Heart right ventricle (tissue), 16 donors: ENCODE data around the gene KATNAL1. TPM values are rescaled to one million over a fixed set of nuclear protein-coding genes. Genes with fewer than 3 reads are reported as not detected.
A peak's percentile ranks its signal among the peaks of the same experiment; 100 is the strongest.
"Not testable (repeated sequence)": the region's sequence is repeated elsewhere in the genome, so short reads cannot be mapped to it uniquely, and the experiment has no call there.

Experiments
- ATAC-seq, 8 donors: fragments of 200-7000 bp; cut with Tn5 transposase; one replicate each; pipeline ENCODE4 v1.9.1; 2020; ENCODE audit warnings: mild to moderate bottlenecking in 8 of 8, moderate library complexity in 8 of 8, moderate number of reproducible peaks in 1 of 8
- DNase-seq, 2 donors: peaks; one replicate each; pipeline ENCODE4 v3.0.0-alpha.2; 2020
- H3K27ac ChIP-seq, 10 donors: fragments of 200-600 bp; sonication (generic) in 2 of 10; one replicate each; pipeline versions ENCODE4 v1.5.0 to v1.8.0; 2020 to 2022; ENCODE audit warnings: mild to moderate bottlenecking in 3 of 10
- H3K27me3 ChIP-seq, 7 donors: fragments of 200-600 bp; one replicate each; pipeline ENCODE4 v1.8.0; 2021 to 2022; ENCODE audit warnings: mild to moderate bottlenecking in 2 of 7
- H3K36me3 ChIP-seq, 9 donors: fragments of 200-600 bp; sonication (generic) in 1 of 9; one replicate each; pipeline versions ENCODE4 v1.5.0 to v1.8.0; 2020 to 2022; ENCODE audit warnings: mild to moderate bottlenecking in 2 of 9
- H3K4me1 ChIP-seq, 9 donors: fragments of 200-600 bp; sonication (generic) in 1 of 9; one replicate each; pipeline versions ENCODE4 v1.5.0 to v1.8.0; 2020 to 2022; ENCODE audit warnings: mild to moderate bottlenecking in 4 of 9
- H3K4me3 ChIP-seq, 10 donors: fragments of 200-600 bp; sonication (generic) in 2 of 10; one replicate each; pipeline versions ENCODE4 v1.5.0 to v1.8.0; 2020 to 2022; ENCODE audit warnings: mild to moderate bottlenecking in 7 of 10, moderate library complexity in 2 of 10
- H3K9me3 ChIP-seq, 11 donors: fragments of 200-600 bp in 10 of 11; sonication (generic) in 2 of 11; one replicate each; pipeline versions ENCODE4 v1.5.0 to v1.8.0; 2013 to 2022; ENCODE audit warnings: mild to moderate bottlenecking in 2 of 11, control low read depth in 1 of 11, moderate library complexity in 1 of 11
- WGBS, 2 donors: extraction: QIAGEN DNeasy Blood & Tissue Kit; methylation state at CpG; one replicate each; pipeline ENCODE4 v1.1.7; 2013; ENCODE audit warnings: inconsistent platforms in 1 of 2; 5-methylcytosine and 5-hydroxymethylcytosine counted together
- intact Hi-C, 10 donors: fragments of 100-400 bp; cut with DNase I; formaldehyde crosslinking; loops; one replicate each; pipeline versions ENCODE4 v1.11.1 to v1.14.2; 2022
- polyA plus RNA-seq, 2 donors: library from polyadenylated mRNA; stranded (reverse); fragments of 200-250 nt; gene quantifications; one replicate each; pipeline ENCODE4 v1.2.3, GENCODE V29; 2013
- total RNA-seq, 10 donors: library from RNA; stranded (reverse); fragmentation: NEBNext Ultra II Directional in 3 of 10; extraction: Animal tissue kit (Norgen Biotek cat#: 25700) in 3 of 10; gene quantifications; one replicate each; pipeline versions ENCODE4 v1.2.1 to v1.2.4, GENCODE V29; 2021 to 2023
- TF ChIP-seq, protein P1 (sequence below), 9 donors: fragments of 200-600 bp; sonication (generic) in 2 of 9; IDR thresholded peaks; one replicate each; pipeline versions ENCODE4 v1.5.0 to v1.8.0; 2021 to 2022; ENCODE audit warnings: antibody characterized with exemption in 9 of 9, mild to moderate bottlenecking in 5 of 9, moderate library complexity in 1 of 9
- donor health status: Arrhythmogenic right ventricular cardiomyopathy.
- donor health status: ischemic (EF 13 %, LVEDD 7.1; RV severe dilation, severe dysfunction).
- donor health status: healthy with polysubstance abuse.
- donor health status: DM: no; HTN: yes; CAD: no.
- donor health status: DM: no; HTN: no; CAD: no.
- donor health status: ischemic (EF 25% LVEDD 6.9; RV normal size, moderate dysfunction).
- donor health status: ischemic (EF 25% LVEDD 5.7; RV mildly dilated, moderate dysfunction).
- donor health status: healthy.
- donor health status: DM: yes; HTN: yes; CAD: no.
- donor health status: Ischemic cardiomyopathy.
- donor health status: ischemic (EF 35%, LVEDD 5.7; RV mildly dilated, moderate dysfunction).
- donor health status: nonischemic (EF 11% LVEDD 7.7; RV severe dilation, severe dysfunction).
- donor health status: DM: yes; HTN: yes; CAD: no.
- donor health status: PGD.
- donor health status: ischemic (EF 29% LVEDD 5.4; RV normal size, mild dysfunction).
- donor health status: nonischemic (EF 23%, LVEDD 6.1; RV moderate dilation, normal function).

KATNAL1 gene
- total and polyA plus RNA-seq, 12 donors = 5.1 to 61.9 (median 51.9) TPM

DNA sequence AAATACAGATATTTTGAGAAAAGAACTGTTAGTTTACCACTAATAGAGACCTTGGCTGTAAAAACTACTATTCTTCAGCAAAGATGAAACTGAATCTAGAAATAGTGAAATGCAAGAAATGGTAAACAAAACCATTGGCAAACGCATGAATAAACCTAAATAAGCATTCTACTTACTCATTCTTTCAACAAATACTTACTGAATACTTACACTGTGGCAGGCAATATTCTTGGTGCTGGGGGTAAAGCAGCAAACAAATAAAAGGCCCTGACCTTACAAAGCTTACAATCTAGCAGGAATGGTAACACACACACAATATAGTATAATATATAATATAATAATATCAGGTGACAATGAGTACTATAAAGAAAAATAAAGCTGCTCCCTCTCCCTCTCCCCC is 38.7 kb downstream of the KATNAL1 start:
- H3K27me3 ChIP-seq = no peaks in the 10 kb centered on the region
- no peak for ATAC-seq
- H3K4me3 ChIP-seq = no peak overlapping the region
- DNase-seq = no peak
- WGBS, 2 donors = 70 to 83% methylated on average over 1 of the region's 1 CpG
- H3K9me3 ChIP-seq = no peaks in the 10 kb centered on the region
- peaks cover 0 to 4% (median 0%) of the 10 kb centered on the region in 9 donors for H3K36me3 ChIP-seq
- TF ChIP-seq, protein P1, sequence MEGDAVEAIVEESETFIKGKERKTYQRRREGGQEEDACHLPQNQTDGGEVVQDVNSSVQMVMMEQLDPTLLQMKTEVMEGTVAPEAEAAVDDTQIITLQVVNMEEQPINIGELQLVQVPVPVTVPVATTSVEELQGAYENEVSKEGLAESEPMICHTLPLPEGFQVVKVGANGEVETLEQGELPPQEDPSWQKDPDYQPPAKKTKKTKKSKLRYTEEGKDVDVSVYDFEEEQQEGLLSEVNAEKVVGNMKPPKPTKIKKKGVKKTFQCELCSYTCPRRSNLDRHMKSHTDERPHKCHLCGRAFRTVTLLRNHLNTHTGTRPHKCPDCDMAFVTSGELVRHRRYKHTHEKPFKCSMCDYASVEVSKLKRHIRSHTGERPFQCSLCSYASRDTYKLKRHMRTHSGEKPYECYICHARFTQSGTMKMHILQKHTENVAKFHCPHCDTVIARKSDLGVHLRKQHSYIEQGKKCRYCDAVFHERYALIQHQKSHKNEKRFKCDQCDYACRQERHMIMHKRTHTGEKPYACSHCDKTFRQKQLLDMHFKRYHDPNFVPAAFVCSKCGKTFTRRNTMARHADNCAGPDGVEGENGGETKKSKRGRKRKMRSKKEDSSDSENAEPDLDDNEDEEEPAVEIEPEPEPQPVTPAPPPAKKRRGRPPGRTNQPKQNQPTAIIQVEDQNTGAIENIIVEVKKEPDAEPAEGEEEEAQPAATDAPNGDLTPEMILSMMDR (IDR thresholded peaks at IDR 0.05) = no peak
- no peak overlapping the region for H3K27ac ChIP-seq
- H3K4me1 ChIP-seq = peaks cover 0 to 8% (median 0%) of the 10 kb centered on the region in 9 donors
- intact Hi-C loops = no loop called here

DNA sequence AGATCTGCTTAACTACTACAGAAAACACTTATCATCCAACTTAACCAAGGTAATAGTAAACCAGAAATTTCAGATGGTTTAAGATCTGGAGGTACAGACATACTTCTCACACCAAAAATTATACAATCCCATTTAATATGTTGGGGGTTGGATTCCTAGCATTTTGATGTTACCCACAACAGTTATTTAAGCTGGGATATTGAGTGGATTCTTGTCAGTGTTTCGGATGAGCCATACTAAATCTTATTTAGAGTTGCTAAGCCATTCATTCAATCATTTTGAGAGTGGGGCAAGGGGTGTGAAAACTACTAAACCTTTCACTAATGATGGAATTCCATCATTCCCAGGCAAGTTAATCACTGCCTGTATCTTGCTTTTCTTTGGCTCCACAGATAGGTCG is 40.6 kb downstream of the KATNAL1 start:
- H3K27ac ChIP-seq = no peak overlapping the region
- H3K36me3 ChIP-seq = peaks cover 0 to 4% (median 0%) of the 10 kb centered on the region in 9 donors
- H3K4me1 ChIP-seq = no peaks in the 10 kb centered on the region
- TF ChIP-seq, protein P1 (IDR thresholded peaks at IDR 0.05) = no peak
- DNase-seq (no peak), ATAC-seq (no peak)
- H3K27me3 ChIP-seq = no peaks in the 10 kb centered on the region
- WGBS, 2 donors = 86 to 87% methylated on average over 2 of the region's 2 CpGs
- H3K9me3 ChIP-seq = no peaks in the 10 kb centered on the region
- H3K4me3 ChIP-seq = no peak overlapping the region
- intact Hi-C loops = no loop called here

DNA sequence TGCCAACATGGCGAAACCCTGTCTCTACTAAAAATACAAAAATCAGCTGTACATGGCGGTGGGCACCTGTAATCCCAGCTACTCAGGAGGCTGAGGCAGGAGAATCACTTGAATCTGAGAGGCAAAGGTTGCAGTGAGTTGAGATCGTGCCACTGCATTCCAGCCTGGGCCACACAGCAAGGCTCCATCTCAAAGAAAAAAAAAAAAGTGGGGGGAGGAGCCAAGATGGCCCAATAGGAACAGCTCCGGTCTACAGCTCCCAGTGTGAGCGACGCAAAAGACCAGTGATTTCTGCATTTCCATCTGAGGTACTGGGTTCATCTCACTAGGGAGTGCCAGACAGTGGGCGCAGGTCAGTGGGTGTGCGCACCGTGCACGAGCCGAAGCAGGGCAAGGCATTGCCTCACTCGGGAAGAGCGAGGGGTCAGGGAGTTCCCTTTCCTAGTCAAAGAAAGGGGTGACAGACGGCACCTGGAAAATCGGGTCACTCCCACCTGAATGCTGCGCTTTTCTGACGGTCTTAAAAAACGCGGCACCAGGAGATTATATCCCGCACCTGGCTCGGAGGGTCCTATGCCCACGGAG is 48.1 kb downstream of the KATNAL1 start:
- H3K36me3 ChIP-seq = peaks cover 0 to 12% (median 0%) of the 10 kb centered on the region in 9 donors
- DNase-seq, ATAC-seq, H3K27me3 ChIP-seq, H3K9me3 ChIP-seq, H3K27ac ChIP-seq, H3K4me3 ChIP-seq: not testable (repeated sequence)
- intact Hi-C loops = loop anchor here in 4 of 10 donors (5.0 to 10.0 kb wide), 2 partner anchors 203 to 206 kb away; partner anchors contain the start of gene HMGB1 (in 2 of the 4)
- H3K4me1 ChIP-seq = peaks cover 0 to 22% (median 9%) of the 10 kb centered on the region in 9 donors
- WGBS, 2 donors = 97 to 98% methylated on average over 22 of the region's 22 CpGs

DNA sequence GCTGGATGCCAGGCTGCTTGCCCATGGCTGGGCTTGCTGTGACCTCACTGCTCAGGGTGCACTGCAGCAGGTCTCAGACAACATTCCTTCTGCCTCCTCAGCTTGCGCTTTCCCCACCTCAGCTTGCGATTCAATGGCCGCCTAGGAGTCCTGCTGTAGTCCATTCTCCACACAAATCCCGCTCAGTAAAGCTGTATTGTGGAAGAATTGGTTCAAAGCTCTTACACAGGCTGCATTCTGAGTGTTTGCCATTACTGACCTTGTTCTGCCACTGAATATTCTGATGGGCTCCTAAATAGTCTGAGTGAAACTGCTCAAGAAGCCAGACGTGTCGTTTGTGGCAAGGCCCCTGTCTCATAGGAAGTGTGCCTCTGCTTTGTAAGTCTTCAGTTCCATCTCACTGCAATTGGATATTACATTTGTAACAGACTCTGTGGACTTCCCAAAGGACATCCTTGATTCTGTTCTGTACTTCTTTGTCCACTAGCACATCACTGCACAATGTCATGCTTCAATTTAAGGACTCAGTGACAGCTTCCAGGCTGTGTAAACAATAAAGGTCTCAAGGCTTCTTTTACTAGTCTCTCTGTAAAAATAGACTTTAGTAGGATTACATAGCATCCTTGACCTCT is 49.8 kb downstream of the KATNAL1 start:
- no peaks in the 10 kb centered on the region for H3K27me3 ChIP-seq
- peak overlapping the region in 6 of 10 donors; percentile 13 to 70 (median 32) for H3K27ac ChIP-seq
- H3K4me1 ChIP-seq = peaks cover 0 to 22% (median 9%) of the 10 kb centered on the region in 9 donors
- TF ChIP-seq, protein P1 (IDR thresholded peaks at IDR 0.05) = no peak
- intact Hi-C loops = loop anchor here in 4 of 10 donors (2.0 to 10.0 kb wide), 3 partner anchors 83 to 207 kb away; partner anchors contain the start of gene HMGB1 (in 2 of the 4)
- no peak overlapping the region for H3K4me3 ChIP-seq
- no peaks in the 10 kb centered on the region for H3K9me3 ChIP-seq
- WGBS, 2 donors = 61 to 65% methylated on average over 6 of the region's 6 CpGs
- ATAC-seq (peak; percentile 25 to 92 (median 76)), DNase-seq (peak in 1 of 2 donors; percentile 3)
- H3K36me3 ChIP-seq = peaks cover 0 to 26% (median 0%) of the 10 kb centered on the region in 9 donors
